Measurements from ENCODE around the gene ZNF708.
"Not testable (repeated sequence)": the region's sequence is repeated elsewhere in the genome, so short reads cannot be mapped to it uniquely, and the experiment has no call there.

The ZNF708 gene

DNA sequence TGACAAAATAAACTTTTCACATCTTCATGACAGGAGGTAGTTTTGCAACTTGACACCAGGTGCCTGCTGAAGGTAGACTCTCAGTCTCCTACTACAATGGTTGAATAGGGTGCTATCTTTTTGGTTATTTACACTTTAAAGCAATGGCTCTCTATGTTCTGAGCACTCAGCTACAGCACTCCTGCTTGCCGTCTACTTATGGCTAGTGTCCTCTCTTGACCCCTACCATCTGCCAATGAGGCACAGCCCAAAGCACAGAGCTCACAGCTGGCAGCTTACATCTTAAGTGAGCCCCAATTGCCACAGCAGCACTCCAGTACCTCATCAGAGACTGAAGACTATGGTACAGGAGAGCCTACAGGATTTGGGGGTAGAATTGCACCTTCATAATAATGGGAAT is 11.4 kb downstream of the ZNF708 start:
- peaks cover 8% of the 10 kb centered on the region for H3K79me2 ChIP-seq (ENCODE audit: control insufficient read depth, insufficient read depth, low read length, poor library complexity)
- H3K9ac ChIP-seq (ENCODE audit: low read length), result no peak overlapping the region
- no peak overlapping the region for H3K23ac ChIP-seq (ENCODE audit: low read length)
- no peaks in the 10 kb centered on the region for H3K9me3 ChIP-seq (ENCODE audit: insufficient read depth, low read depth, low read length)
- no peak overlapping the region for H4K91ac ChIP-seq (ENCODE audit: low read depth, low read length)
- no peaks in the 10 kb centered on the region for H3K79me1 ChIP-seq (ENCODE audit: low read length)
- no peak overlapping the region for H3K4me3 ChIP-seq (ENCODE audit: low read depth, low read length)
- H2BK120ac ChIP-seq (ENCODE audit: insufficient read depth, low read length, poor library complexity), result no peak overlapping the region
- H2BK12ac ChIP-seq (ENCODE audit: low read length), result no peak overlapping the region
- no peak overlapping the region for H4K12ac ChIP-seq (ENCODE audit: low read depth, low read length)
- H3K4me1 ChIP-seq (ENCODE audit: control insufficient read depth in 1 of 2, insufficient read depth in 2 of 2, low read length in 2 of 2), result peaks cover 13 to 14% of the 10 kb centered on the region in 2 experiments
- H2BK5ac ChIP-seq (ENCODE audit: low read depth, low read length, poor library complexity), result no peak overlapping the region
- H2AK5ac ChIP-seq (ENCODE audit: low read length), result no peak overlapping the region
- no peak overlapping the region for H3K14ac ChIP-seq (ENCODE audit: low read length)
- peaks cover 0 to 6% of the 10 kb centered on the region in 2 experiments for H3K36me3 ChIP-seq (ENCODE audit: control insufficient read depth in 1 of 2, insufficient read depth in 2 of 2, low read length in 2 of 2)
- no peak overlapping the region for H3K27ac ChIP-seq (ENCODE audit: low read depth, low read length)
- WGBS (ENCODE audit: extremely low coverage, insufficient coverage, insufficient read length), result no CpG with 5 or more reads among the region's 1 CpG
- H2AFZ ChIP-seq (ENCODE audit: insufficient read depth, low read length, poor library complexity), result no peak overlapping the region
- no peak overlapping the region for H4K8ac ChIP-seq (ENCODE audit: low read depth, low read length)
- no peak overlapping the region for H3K4me2 ChIP-seq (ENCODE audit: low read length)
- H3K27me3 ChIP-seq (ENCODE audit: insufficient read depth, low read length), result no peaks in the 10 kb centered on the region
- H3K18ac ChIP-seq (ENCODE audit: low read length), result no peak overlapping the region
- DNase-seq, result no peak
- peak overlapping the region; percentile 67 for H3K4ac ChIP-seq (ENCODE audit: low read depth, low read length)

DNA sequence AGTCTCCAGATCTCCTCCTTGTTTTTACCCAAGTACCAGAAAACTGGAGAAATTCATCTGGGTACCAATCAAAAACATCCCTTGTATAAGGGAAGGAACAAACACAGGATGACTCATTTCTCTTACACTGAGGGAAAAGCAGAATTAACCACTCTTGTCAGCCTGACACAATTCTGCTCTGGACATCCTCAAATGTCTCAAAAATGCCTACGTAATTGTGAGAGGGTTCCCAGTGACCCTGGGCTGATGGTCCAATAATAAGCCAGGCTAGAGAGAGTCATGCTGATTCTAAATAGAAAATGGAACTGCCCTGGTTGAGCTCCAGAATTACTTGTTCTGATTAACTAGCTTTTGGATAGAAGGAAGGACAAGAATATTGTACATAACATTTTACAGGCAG is 14.5 kb downstream of the ZNF708 start:
- no peak overlapping the region for H4K12ac ChIP-seq (ENCODE audit: low read depth, low read length)
- no peak overlapping the region for H4K8ac ChIP-seq (ENCODE audit: low read depth, low read length)
- H3K36me3 ChIP-seq (ENCODE audit: control insufficient read depth in 1 of 2, insufficient read depth in 2 of 2, low read length in 2 of 2), result peaks cover 2 to 7% of the 10 kb centered on the region in 2 experiments
- H3K4ac ChIP-seq (ENCODE audit: low read depth, low read length), result no peak overlapping the region
- peaks cover 4 to 6% of the 10 kb centered on the region in 2 experiments for H3K4me1 ChIP-seq (ENCODE audit: control insufficient read depth in 1 of 2, insufficient read depth in 2 of 2, low read length in 2 of 2)
- no peak overlapping the region for H3K4me2 ChIP-seq (ENCODE audit: low read length)
- H3K18ac ChIP-seq (ENCODE audit: low read length), result no peak overlapping the region
- H3K79me1 ChIP-seq (ENCODE audit: low read length), result no peaks in the 10 kb centered on the region
- no peak for DNase-seq
- no CpG with 5 or more reads among the region's 1 CpG for WGBS (ENCODE audit: extremely low coverage, insufficient coverage, insufficient read length)
- H2BK12ac ChIP-seq (ENCODE audit: low read length), result no peak overlapping the region
- H3K9ac ChIP-seq (ENCODE audit: low read length), result no peak overlapping the region
- no peak overlapping the region for H2BK5ac ChIP-seq (ENCODE audit: low read depth, low read length, poor library complexity)
- H3K23ac ChIP-seq (ENCODE audit: low read length), result no peak overlapping the region
- no peak overlapping the region for H3K4me3 ChIP-seq (ENCODE audit: low read depth, low read length)
- peaks cover 4% of the 10 kb centered on the region for H3K79me2 ChIP-seq (ENCODE audit: control insufficient read depth, insufficient read depth, low read length, poor library complexity)
- no peak overlapping the region for H4K91ac ChIP-seq (ENCODE audit: low read depth, low read length)
- no peak overlapping the region for H2AK5ac ChIP-seq (ENCODE audit: low read length)
- H2BK120ac ChIP-seq (ENCODE audit: insufficient read depth, low read length, poor library complexity), result no peak overlapping the region
- H2AFZ ChIP-seq (ENCODE audit: insufficient read depth, low read length, poor library complexity), result no peak overlapping the region
- H3K27me3 ChIP-seq (ENCODE audit: insufficient read depth, low read length), result no peaks in the 10 kb centered on the region
- peak overlapping the region; percentile 24 for H3K27ac ChIP-seq (ENCODE audit: low read depth, low read length)
- H3K14ac ChIP-seq (ENCODE audit: low read length), result no peak overlapping the region
- H3K9me3 ChIP-seq (ENCODE audit: insufficient read depth, low read depth, low read length), result no peaks in the 10 kb centered on the region

DNA sequence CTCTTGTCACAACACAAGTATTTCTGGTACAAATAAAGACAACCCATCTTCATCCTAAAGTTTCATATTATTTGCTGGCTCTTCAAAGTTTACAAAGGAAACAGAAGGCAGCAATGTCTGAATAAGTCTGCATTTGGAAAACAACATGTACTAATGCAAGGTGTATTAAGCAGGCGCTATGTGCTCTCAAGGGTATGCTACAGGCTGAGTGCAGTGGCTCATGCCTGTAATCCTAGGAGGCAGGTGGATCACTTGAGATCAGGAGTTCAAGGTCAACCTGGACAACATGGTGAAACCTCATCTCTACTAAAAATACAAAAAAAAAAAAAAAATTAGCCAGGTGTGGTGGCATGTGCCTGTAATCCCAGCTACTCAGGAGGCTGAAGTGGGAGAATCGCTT is 16.4 kb downstream of the ZNF708 start:
- H3K18ac ChIP-seq (ENCODE audit: low read length); H2BK120ac ChIP-seq (ENCODE audit: insufficient read depth, low read length, poor library complexity); H3K9ac ChIP-seq (ENCODE audit: low read length); H2AFZ ChIP-seq (ENCODE audit: insufficient read depth, low read length, poor library complexity); H4K12ac ChIP-seq (ENCODE audit: low read depth, low read length); H3K4me1 ChIP-seq (ENCODE audit: control insufficient read depth in 1 of 2, insufficient read depth in 2 of 2, low read length in 2 of 2); H4K8ac ChIP-seq (ENCODE audit: low read depth, low read length); H3K14ac ChIP-seq (ENCODE audit: low read length); H4K91ac ChIP-seq (ENCODE audit: low read depth, low read length); H3K4me2 ChIP-seq (ENCODE audit: low read length); H2BK12ac ChIP-seq (ENCODE audit: low read length); H3K27ac ChIP-seq (ENCODE audit: low read depth, low read length); H3K79me2 ChIP-seq (ENCODE audit: control insufficient read depth, insufficient read depth, low read length, poor library complexity); H3K27me3 ChIP-seq (ENCODE audit: insufficient read depth, low read length); DNase-seq; H3K23ac ChIP-seq (ENCODE audit: low read length); H2BK5ac ChIP-seq (ENCODE audit: low read depth, low read length, poor library complexity); H3K4me3 ChIP-seq (ENCODE audit: low read depth, low read length); H2AK5ac ChIP-seq (ENCODE audit: low read length); H3K9me3 ChIP-seq (ENCODE audit: insufficient read depth, low read depth, low read length); H3K79me1 ChIP-seq (ENCODE audit: low read length): not testable (repeated sequence)
- H3K4ac ChIP-seq (ENCODE audit: low read depth, low read length), result peak overlapping the region; percentile 89
- peaks cover 9 to 13% of the 10 kb centered on the region in 2 experiments for H3K36me3 ChIP-seq (ENCODE audit: control insufficient read depth in 1 of 2, insufficient read depth in 2 of 2, low read length in 2 of 2)
- no CpG with 5 or more reads among the region's 2 CpGs for WGBS (ENCODE audit: extremely low coverage, insufficient coverage, insufficient read length)

DNA sequence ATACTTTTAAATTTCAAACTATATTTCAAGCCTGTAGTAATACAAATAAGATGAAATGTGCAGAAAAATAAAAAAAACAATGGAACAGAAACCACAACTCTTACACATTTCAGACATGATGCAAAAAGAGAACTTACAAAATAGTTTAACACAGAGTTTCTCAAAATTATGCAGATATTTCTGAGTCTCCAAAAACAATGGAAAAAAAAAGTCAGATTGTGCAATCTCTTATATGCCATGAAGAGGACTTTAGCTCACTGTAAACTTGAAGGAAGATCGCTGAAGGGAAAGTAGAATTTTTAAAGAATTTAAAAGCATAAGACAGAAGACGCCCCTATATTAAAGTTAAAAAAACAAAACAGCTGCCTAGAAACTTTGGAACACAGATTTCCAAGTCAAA is 20.4 kb downstream of the ZNF708 start:
- Histone ChIP-seq H4K91ac (ENCODE audit: low read depth, low read length) (no peak overlapping the region), H3K9me3 (ENCODE audit: insufficient read depth, low read depth, low read length) (no peaks in the 10 kb centered on the region), H3K9ac (ENCODE audit: low read length) (no peak overlapping the region), H3K18ac (ENCODE audit: low read length) (no peak overlapping the region), H3K27me3 (ENCODE audit: insufficient read depth, low read length) (no peaks in the 10 kb centered on the region), H3K4ac (ENCODE audit: low read depth, low read length) (no peak overlapping the region), H3K36me3 (ENCODE audit: control insufficient read depth in 1 of 2, insufficient read depth in 2 of 2, low read length in 2 of 2) (peaks cover 17 to 21% of the 10 kb centered on the region in 2 experiments), H3K27ac (ENCODE audit: low read depth, low read length) (no peak overlapping the region), H3K23ac (ENCODE audit: low read length) (no peak overlapping the region), H3K79me2 (ENCODE audit: control insufficient read depth, insufficient read depth, low read length, poor library complexity) (peaks cover 2% of the 10 kb centered on the region), H3K79me1 (ENCODE audit: low read length) (no peaks in the 10 kb centered on the region), H4K8ac (ENCODE audit: low read depth, low read length) (no peak overlapping the region), H2BK12ac (ENCODE audit: low read length) (no peak overlapping the region), H3K4me3 (ENCODE audit: low read depth, low read length) (no peak overlapping the region), H3K4me2 (ENCODE audit: low read length) (no peak overlapping the region), H3K14ac (ENCODE audit: low read length) (no peak overlapping the region), H2BK120ac (ENCODE audit: insufficient read depth, low read length, poor library complexity) (no peak overlapping the region), H2AFZ (ENCODE audit: insufficient read depth, low read length, poor library complexity) (no peak overlapping the region), H2AK5ac (ENCODE audit: low read length) (no peak overlapping the region), H4K12ac (ENCODE audit: low read depth, low read length) (no peak overlapping the region), H2BK5ac (ENCODE audit: low read depth, low read length, poor library complexity) (no peak overlapping the region), H3K4me1 (ENCODE audit: control insufficient read depth in 1 of 2, insufficient read depth in 2 of 2, low read length in 2 of 2) (no peaks in the 10 kb centered on the region)
- no CpG with 5 or more reads among the region's 2 CpGs for WGBS (ENCODE audit: extremely low coverage, insufficient coverage, insufficient read length)
- no peak for DNase-seq

All from trophoblast cell (in vitro differentiated cells and primary cell).